ENCODE measurements around the gene DDX3X. TPM values are rescaled to one million over a fixed set of nuclear protein-coding genes. Genes with fewer than 3 reads are reported as not detected.

Gene DDX3X
- total and polyA plus RNA-seq, 9 of the 15 experiments (the other 6 are each of a cell fraction or from before 2014, with no cell fraction given) = 51.3 to 232 (median 138) TPM

DNA sequence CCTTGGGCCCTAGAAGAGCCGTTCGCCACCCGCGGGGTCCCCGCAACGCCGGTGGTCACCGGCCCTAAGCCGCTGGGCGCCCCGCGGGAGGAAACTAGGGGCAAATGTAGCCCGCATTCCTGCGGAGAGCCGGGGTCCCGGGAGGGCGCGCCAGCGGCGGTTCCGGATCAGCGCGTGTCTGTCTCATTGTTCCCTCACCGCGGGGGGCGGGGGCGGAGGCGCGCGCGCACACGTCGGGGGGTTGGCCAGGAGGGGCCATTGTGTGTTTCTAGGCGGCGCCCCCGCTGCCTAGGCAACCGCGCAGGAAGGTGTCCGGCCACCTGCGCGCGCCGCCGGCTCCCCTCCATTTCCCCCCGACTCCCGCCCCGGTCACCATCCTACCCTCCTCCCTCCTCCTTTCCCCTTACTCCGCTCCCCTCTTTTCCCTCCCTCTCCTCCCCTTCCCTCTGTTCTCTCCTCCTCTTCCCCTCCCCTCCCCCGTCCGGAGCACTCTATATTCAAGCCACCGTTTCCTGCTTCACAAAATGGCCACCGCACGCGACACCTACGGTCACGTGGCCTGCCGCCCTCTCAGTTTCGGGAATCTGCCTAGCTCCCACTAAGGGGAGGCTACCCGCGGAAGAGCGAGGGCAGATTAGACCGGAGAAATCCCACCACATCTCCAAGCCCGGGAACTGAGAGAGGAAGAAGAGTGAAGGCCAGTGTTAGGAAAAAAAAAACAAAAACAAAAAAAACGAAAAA lies 789 bp upstream of the DDX3X start (continued):
- TF ChIP-seq, protein P1, sequence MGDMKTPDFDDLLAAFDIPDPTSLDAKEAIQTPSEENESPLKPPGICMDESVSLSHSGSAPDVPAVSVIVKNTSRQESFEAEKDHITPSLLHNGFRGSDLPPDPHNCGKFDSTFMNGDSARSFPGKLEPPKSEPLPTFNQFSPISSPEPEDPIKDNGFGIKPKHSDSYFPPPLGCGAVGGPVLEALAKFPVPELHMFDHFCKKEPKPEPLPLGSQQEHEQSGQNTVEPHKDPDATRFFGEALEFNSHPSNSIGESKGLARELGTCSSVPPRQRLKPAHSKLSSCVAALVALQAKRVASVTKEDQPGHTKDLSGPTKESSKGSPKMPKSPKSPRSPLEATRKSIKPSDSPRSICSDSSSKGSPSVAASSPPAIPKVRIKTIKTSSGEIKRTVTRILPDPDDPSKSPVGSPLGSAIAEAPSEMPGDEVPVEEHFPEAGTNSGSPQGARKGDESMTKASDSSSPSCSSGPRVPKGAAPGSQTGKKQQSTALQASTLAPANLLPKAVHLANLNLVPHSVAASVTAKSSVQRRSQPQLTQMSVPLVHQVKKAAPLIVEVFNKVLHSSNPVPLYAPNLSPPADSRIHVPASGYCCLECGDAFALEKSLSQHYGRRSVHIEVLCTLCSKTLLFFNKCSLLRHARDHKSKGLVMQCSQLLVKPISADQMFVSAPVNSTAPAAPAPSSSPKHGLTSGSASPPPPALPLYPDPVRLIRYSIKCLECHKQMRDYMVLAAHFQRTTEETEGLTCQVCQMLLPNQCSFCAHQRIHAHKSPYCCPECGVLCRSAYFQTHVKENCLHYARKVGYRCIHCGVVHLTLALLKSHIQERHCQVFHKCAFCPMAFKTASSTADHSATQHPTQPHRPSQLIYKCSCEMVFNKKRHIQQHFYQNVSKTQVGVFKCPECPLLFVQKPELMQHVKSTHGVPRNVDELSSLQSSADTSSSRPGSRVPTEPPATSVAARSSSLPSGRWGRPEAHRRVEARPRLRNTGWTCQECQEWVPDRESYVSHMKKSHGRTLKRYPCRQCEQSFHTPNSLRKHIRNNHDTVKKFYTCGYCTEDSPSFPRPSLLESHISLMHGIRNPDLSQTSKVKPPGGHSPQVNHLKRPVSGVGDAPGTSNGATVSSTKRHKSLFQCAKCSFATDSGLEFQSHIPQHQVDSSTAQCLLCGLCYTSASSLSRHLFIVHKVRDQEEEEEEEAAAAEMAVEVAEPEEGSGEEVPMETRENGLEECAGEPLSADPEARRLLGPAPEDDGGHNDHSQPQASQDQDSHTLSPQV (IDR thresholded peaks at IDR 0.05) = no peak; the same call in 1 of the 2 replicates
- TF ChIP-seq, protein P2, sequence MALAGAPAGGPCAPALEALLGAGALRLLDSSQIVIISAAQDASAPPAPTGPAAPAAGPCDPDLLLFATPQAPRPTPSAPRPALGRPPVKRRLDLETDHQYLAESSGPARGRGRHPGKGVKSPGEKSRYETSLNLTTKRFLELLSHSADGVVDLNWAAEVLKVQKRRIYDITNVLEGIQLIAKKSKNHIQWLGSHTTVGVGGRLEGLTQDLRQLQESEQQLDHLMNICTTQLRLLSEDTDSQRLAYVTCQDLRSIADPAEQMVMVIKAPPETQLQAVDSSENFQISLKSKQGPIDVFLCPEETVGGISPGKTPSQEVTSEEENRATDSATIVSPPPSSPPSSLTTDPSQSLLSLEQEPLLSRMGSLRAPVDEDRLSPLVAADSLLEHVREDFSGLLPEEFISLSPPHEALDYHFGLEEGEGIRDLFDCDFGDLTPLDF (CRISPR knock-in tag; IDR thresholded peaks at IDR 0.05) = no peak
- TF ChIP-seq SMARCB1 (IDR thresholded peaks at IDR 0.05; ENCODE audit: insufficient read length, low read depth) = no peak
- no peak for TF ChIP-seq ZBTB17 (CRISPR knock-in tag; IDR thresholded peaks at IDR 0.05)
- no peak for TF ChIP-seq PTRF (tag; IDR thresholded peaks at IDR 0.05)
- no peak for TF ChIP-seq RFX7 (CRISPR knock-in tag; IDR thresholded peaks at IDR 0.05)
- no peak for TF ChIP-seq RCOR1 (IDR thresholded peaks at IDR 0.05; ENCODE audit: borderline replicate concordance in 1 of 2, low read depth in 2 of 2, low read length in 2 of 2)
- TF ChIP-seq MTA2 (IDR thresholded peaks at IDR 0.05; ENCODE audit: low read depth) = 0 out of 2 replicates have a peak, but pooled peaks have one; percentile 23
- no peak for TF ChIP-seq GABPB2 (CRISPR knock-in tag; conservative IDR thresholded peaks at IDR 0.05)
- peak; percentile 93 for TF ChIP-seq RFX1 (IDR thresholded peaks at IDR 0.05)
- TF ChIP-seq TAL1 (IDR thresholded peaks at IDR 0.05) = 0 out of 2 replicates have a peak, but pooled peaks have one; percentile 18
- TF ChIP-seq, protein P3, sequence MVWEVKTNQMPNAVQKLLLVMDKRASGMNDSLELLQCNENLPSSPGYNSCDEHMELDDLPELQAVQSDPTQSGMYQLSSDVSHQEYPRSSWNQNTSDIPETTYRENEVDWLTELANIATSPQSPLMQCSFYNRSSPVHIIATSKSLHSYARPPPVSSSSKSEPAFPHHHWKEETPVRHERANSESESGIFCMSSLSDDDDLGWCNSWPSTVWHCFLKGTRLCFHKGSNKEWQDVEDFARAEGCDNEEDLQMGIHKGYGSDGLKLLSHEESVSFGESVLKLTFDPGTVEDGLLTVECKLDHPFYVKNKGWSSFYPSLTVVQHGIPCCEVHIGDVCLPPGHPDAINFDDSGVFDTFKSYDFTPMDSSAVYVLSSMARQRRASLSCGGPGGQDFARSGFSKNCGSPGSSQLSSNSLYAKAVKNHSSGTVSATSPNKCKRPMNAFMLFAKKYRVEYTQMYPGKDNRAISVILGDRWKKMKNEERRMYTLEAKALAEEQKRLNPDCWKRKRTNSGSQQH (CRISPR knock-in tag; IDR thresholded peaks at IDR 0.05) = no peak
- TF ChIP-seq, protein P4, sequence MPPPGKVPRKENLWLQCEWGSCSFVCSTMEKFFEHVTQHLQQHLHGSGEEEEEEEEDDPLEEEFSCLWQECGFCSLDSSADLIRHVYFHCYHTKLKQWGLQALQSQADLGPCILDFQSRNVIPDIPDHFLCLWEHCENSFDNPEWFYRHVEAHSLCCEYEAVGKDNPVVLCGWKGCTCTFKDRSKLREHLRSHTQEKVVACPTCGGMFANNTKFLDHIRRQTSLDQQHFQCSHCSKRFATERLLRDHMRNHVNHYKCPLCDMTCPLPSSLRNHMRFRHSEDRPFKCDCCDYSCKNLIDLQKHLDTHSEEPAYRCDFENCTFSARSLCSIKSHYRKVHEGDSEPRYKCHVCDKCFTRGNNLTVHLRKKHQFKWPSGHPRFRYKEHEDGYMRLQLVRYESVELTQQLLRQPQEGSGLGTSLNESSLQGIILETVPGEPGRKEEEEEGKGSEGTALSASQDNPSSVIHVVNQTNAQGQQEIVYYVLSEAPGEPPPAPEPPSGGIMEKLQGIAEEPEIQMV (tag; conservative IDR thresholded peaks at IDR 0.05; ENCODE audit: low read depth) = no peak
- no peak for TF ChIP-seq HEY1 (CRISPR knock-in tag; IDR thresholded peaks at IDR 0.05; ENCODE audit: borderline replicate concordance)
- no peak for TF ChIP-seq ZNF707 (CRISPR knock-in tag; conservative IDR thresholded peaks at IDR 0.05)
- peak; percentile 21; the same call in 1 of the 2 replicates for TF ChIP-seq TRIM28 (IDR thresholded peaks at IDR 0.05)
- TF ChIP-seq CCNT2 (IDR thresholded peaks at IDR 0.05; ENCODE audit: borderline replicate concordance, extremely low read depth, insufficient read length, low read depth, low read length) = peak; percentile 63
- no peak for TF ChIP-seq ARID2 (IDR thresholded peaks at IDR 0.05)
- TF ChIP-seq ZNF408 (CRISPR knock-in tag; IDR thresholded peaks at IDR 0.05; ENCODE audit: low read depth) = no peak
- TF ChIP-seq GABPA (tag; conservative IDR thresholded peaks at IDR 0.05; ENCODE audit: low read depth) = peak; percentile 54
- TF ChIP-seq POLR2AphosphoS2 (IDR thresholded peaks at IDR 0.05; ENCODE audit: low read length) = no peak
